Regular cardiac myocyte (primary cell): ENCODE data around the gene RASA4. TPM values are rescaled to one million over a fixed set of nuclear protein-coding genes. Genes with fewer than 3 reads are reported as not detected.

ENCODE experiments used
- total RNA-seq: library from RNA; depleted of rRNA; stranded (reverse); fragments of >200 nt; gene quantifications from 2 replicates; pipeline ENCODE4 v1.2.3, GENCODE V29; 2014

Gene RASA4
- total RNA-seq: 8.1 and 9.3 TPM in 2 replicates

GRCh38 chr7:102616507-102617125 lies at the start of gene RASA4:
Gene RASA4, minus strand, starts transcription at chr7:102616756. Its CDS starts 67 bp downstream, at chr7:102616689.

GRCh38 chr7:102649924-102650323 lies 33.4 kb upstream of the RASA4 start, which contains the start of gene SPDYE2B:
Gene SPDYE2B, plus strand, starts transcription at chr7:102650319. Its CDS starts 2,030 bp downstream, at chr7:102652349.

GRCh38 chr7:102642691-102643090 lies 26.1 kb upstream of the RASA4 start, which contains the start of gene UPK3BL1:
Gene UPK3BL1, minus strand, starts transcription at chr7:102642791. Its CDS starts 50 bp downstream, at chr7:102642741.

GRCh38 chr7:102572261-102573239 lies 44.0 kb downstream of the RASA4 start, which contains the start of gene POLR2J3:
Gene POLR2J3, minus strand, starts transcription at chr7:102572583. Its CDS starts 62 bp downstream, at chr7:102572521.

GRCh38 chr7:102550808-102551422 lies 65.6 kb downstream of the RASA4 start, which contains the start of gene SPDYE2:
Gene SPDYE2, plus strand, starts transcription at chr7:102551226. Its CDS starts 2,030 bp downstream, at chr7:102553256.

GRCh38 chr7:102543596-102543995 lies 73.0 kb downstream of the RASA4 start, which contains the start of gene UPK3BL2:
Gene UPK3BL2, minus strand, starts transcription at chr7:102543696. Its CDS starts 60 bp downstream, at chr7:102543636.

Other genes with a start within 250 kb of the RASA4 start
- 13.8 and 20.9 TPM in 2 replicates for gene PRKRIP1, start 220.4 kb downstream of the RASA4 start, total RNA-seq
- 34.4 and 74.2 TPM in 2 replicates for gene ORAI2, start 183.2 kb downstream of the RASA4 start, total RNA-seq
- 10.7 and 16.3 TPM in 2 replicates for gene ALKBH4, start 151.9 kb downstream of the RASA4 start, total RNA-seq
- gene LRWD1, start 151.8 kb downstream of the RASA4 start, total RNA-seq: 13.5 and 22.8 TPM in 2 replicates
- 20.3 and 42.2 TPM in 2 replicates for gene POLR2J, start 137.8 kb downstream of the RASA4 start, total RNA-seq
- gene RASA4B, start 99.0 kb downstream of the RASA4 start, total RNA-seq: 2.0 and 2.9 TPM in 2 replicates
- 0.96 and 1.7 TPM in 2 replicates for gene UPK3BL2, start 73.1 kb downstream of the RASA4 start, total RNA-seq
- not detected in 2 replicates for gene SPDYE2, start 65.5 kb downstream of the RASA4 start, total RNA-seq
- 17.6 and 18.9 TPM in 2 replicates for gene POLR2J3, start 44.2 kb downstream of the RASA4 start, total RNA-seq
- 1.7 and 6.5 TPM in 2 replicates for gene UPK3BL1, start 26.0 kb upstream of the RASA4 start, total RNA-seq
- gene SPDYE2B, start 33.6 kb upstream of the RASA4 start, total RNA-seq: not detected in 2 replicates
- gene POLR2J2, start 54.9 kb upstream of the RASA4 start, total RNA-seq: 0.85 and 1.7 TPM in 2 replicates
- 6.7 and 8.7 TPM in 2 replicates for gene FAM185A, start 132.2 kb upstream of the RASA4 start, total RNA-seq